DMS153 (cell line): Measurements from ENCODE around the gene PNMA8B.
"Not testable (repeated sequence)": the region's sequence is repeated elsewhere in the genome, so short reads cannot be mapped to it uniquely, and the experiment has no call there.

Experiments
- DNase-seq: peaks from one replicate; lab custom pipeline; 2025; lab: John Stamatoyannopoulos, UW

The PNMA8B gene, protein sequence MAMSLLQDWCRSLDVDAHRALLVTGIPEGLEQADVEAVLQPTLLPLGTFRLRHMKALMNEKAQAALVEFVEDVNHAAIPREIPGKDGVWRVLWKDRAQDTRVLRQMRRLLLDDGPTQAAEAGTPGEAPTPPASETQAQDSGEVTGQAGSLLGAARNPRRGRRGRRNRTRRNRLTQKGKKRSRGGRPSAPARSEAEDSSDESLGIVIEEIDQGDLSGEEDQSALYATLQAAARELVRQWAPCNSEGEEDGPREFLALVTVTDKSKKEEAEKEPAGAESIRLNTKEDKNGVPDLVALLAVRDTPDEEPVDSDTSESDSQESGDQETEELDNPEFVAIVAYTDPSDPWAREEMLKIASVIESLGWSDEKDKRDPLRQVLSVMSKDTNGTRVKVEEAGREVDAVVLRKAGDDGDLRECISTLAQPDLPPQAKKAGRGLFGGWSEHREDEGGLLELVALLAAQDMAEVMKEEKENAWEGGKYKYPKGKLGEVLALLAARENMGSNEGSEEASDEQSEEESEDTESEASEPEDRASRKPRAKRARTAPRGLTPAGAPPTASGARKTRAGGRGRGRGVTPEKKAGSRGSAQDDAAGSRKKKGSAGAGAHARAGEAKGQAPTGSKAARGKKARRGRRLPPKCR

DNA sequence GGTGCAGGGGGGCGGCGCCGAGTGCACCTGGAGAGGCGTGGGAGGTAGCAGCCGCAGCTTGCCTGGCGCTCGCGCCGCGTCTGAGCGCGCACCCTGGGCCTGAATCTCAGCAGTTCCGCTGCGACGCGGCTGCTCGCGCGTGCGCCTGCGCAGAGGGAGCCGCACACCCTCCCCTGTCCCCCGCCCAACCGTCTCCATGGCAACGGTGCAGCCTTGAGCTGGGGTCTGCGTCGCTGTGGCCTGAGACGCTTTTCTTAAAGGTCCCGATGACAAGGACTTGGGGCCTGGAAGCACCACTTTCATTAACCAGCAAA, at the start of gene PNMA8B:
Gene PNMA8B, minus strand, starts transcription at position 82 of the 314 bp plus-strand sequence. CDS start 402 bp downstream, outside the sequence.
- DNase-seq: peak; percentile 70

DNA sequence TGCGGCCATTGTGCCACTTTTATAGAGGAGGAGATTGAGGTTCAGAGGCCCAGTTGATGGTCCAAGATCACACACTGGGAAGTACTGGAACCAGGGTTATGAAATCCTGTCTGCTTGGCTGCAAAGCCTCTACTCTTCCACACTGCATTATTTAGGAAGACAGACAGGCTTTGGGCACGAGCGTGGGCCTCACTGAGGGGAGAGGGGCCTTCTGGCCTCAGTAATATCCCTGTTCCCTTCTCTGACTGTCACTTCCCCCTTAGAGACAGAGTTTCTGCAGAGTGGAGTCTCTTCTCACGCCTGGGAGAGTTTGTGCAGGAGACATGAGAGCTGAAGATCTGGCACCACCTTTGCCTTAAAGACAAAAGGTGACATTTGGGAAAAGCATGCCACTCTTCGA, 49.0 kb upstream of the PNMA8B start:
- DNase-seq: no peak

DNA sequence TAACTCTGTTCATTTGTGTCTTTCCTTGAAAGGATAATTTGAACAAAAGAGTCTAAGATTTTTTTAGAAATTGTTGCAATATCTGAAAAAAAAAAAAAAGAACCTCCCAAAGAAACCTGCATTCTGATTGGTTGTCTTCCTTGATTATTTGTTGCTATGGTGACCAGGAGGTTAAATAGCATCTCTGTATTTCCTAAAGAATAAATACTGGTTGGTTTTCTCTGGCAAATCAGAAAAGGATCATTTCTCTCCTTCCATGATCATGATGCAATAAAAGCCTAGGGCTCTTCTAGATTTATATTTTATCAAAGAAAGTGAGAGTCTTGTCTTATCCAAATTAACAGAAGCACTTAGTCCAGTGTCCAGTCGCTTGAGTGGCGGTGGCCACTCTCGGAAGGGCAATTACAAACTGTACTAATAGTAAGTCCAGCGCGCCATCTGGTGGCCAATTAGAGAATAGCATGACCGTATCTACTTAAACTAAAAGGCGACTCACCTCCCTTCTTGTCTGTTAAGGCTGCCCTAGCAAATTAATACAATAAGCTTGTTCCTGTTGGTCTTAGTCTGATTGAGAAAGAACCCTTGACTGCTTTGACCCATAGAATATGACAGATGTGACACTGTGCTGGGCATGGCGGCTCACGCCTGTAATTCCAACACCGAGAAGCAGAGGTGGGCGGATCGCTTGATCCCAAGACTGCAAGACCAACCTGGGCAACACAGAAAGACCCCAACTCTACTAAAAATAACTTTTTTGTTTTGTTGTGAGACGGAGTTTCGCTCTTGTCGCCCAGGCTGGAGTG, 47.0 kb upstream of the PNMA8B start:
- peak; percentile 59 for DNase-seq

DNA sequence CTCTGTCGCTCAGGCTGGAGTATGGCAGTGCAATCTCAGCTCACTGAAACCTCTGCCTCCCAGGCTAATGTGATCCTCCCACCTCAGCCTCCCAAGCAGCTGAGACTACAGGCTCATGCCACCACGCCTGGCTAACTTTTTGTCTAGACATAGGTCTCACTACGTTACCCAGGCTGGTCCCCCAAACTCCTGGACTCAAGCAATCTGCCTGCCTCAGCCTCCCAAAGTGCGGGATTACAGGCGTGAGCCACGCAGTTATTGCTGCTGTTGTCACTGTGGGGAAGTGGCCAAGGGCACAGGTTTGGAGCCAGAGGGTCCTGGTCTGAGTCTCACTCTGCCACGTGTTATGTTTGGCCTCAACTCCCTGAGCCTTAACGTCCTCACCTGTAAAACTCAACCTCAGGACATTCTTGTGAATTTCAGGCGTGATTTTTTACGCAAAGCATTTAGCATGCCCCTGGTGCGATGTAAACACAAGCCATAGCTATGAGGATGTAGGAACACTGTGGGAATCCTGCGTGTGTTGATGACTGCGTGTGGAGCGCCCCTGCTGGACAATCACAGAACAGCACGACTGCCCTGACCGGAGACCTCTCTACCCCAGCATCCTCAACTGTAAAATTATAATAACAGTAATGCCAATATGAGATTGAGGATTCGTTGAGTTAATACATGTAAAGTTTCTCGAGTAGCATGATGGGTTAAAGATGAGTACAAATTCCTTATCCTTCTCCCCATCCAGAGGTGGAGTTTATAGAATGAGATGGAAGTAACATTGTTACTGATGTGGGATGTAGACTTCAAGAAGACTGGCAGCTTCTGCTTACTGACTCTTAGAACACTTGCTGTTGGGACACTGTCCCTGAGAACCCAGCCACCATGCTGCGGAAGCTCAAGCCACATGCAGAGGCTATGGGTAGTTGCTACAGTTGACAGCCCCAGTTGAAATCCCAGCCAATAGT, 41.8 kb upstream of the PNMA8B start:
- DNase-seq: no peak

DNA sequence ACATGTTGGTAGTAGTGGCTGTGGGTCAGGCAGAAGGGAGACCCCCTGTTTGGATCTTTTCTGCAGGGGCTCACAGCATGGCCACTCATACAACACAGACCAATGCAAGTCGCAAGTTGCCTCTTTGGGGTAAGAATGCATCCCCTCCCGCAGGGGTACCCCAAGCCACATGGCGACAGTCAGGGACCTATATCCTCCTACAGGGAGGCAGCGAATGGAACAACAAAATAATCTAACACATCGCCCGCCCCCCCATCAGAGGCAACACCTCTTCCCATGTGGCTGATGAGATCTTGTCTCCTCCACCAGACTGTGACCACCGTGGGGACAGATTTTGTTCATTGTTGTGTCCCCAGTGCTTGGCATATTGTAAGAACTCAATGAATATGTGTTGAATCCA, 40.7 kb upstream of the PNMA8B start:
- DNase-seq: no peak

DNA sequence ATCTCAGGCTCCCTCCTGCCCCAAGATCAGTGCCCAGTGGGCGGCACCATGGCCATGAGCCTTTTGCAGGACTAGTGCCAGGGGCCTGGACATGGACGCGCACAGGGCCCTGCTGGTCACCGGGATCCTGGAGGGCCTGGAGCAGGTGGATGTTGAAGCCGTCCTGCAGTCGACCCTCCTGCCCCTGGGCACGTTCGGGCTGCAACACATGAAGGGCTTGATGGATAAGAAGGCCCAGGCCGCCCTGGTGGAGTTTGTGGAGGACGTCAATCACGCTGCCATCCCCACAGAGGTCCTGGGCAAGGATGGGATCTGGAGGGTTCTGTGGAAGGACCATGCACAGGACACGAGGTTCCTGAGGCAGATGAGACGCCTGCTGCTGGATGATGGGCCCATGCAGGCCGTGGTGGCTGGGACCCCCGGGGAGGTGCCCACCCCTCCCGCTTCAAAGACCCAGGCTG, 38.0 kb upstream of the PNMA8B start:
- no peak for DNase-seq

DNA sequence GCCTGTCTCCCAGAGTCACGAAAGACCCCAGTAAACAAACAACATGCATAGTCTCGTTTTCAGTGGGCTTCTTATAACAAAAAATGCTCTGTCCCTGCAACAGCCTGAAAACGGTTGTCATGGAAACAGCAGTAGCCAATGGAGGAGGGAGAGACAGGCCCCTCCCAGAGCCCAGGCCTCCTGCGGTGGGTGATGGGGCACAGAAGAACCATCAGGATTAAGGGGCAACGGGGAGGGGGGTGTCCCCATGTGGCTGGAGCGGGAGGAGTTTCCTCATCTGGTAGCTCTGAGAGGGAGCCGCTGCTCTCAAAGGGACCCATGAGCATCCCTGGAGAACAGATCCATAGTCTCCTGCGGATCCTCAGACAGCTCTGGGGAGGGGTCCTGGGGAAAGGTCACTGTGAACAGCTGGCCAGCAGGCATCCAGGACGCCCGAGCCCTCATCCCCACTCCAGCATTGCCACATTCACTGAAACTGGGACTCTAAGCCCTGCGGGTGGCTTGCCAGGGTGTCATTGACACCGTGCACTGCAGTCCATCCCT, 37.5 kb upstream of the PNMA8B start:
- no peak for DNase-seq

DNA sequence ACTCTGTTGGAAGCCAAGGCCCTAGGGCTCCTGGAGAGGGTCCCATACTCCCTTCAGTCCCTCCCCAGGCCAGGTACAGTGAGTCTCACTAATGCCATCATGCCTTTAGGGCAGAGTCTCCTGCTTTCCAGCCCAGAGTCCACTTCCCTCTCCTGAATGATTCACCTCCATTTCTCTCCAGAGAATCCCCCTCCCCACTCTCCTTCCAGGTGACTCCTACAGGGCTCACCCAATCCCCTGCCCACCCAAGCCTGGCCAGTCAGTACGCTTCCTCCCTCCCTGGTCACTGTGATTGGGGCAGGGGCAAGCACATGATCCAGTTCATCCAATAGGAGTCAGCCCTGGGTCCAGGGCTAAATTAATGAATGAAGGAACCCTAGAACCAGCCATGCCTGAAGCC, 35.0 kb upstream of the PNMA8B start:
- peak; percentile 68 for DNase-seq

DNA sequence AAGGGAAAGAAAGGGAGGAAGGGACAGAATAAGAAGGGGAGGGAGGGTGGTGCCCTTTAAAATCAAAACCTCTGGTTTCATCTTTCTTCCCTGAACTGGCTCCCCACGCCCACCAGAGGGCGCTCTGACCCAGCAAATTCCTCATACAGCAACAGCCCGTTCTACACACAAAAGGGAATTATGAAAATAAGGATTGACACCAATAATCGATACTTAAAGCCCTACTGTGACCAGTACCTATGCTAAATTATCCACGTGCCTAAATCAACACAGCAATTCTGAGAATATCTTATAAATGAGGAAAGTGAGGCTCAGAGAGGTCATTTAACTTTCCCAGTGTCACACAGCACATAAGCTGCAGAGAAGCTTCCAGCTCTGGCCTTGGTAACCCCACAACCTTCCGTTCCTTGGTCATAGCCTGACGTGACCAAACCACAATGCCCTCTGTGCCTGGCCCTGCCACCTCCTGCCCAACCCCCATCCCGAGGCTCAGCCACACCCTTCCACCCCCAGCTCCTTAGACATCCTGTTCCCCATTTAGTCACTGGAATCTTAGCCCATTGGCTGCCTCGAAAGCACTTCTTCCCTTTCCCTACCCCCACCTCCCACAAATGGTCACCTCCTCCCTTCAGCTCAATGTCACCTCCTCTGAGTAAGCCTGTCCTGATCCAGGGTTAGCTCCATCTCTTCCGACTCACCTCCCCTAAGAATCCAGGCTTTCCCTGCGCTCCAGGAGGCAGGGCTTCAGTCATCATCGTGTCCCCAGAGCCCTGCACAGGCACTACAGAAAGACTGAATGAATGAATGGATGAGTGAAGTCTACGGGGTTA, 34.2 kb upstream of the PNMA8B start:
- peak; percentile 16 for DNase-seq

DNA sequence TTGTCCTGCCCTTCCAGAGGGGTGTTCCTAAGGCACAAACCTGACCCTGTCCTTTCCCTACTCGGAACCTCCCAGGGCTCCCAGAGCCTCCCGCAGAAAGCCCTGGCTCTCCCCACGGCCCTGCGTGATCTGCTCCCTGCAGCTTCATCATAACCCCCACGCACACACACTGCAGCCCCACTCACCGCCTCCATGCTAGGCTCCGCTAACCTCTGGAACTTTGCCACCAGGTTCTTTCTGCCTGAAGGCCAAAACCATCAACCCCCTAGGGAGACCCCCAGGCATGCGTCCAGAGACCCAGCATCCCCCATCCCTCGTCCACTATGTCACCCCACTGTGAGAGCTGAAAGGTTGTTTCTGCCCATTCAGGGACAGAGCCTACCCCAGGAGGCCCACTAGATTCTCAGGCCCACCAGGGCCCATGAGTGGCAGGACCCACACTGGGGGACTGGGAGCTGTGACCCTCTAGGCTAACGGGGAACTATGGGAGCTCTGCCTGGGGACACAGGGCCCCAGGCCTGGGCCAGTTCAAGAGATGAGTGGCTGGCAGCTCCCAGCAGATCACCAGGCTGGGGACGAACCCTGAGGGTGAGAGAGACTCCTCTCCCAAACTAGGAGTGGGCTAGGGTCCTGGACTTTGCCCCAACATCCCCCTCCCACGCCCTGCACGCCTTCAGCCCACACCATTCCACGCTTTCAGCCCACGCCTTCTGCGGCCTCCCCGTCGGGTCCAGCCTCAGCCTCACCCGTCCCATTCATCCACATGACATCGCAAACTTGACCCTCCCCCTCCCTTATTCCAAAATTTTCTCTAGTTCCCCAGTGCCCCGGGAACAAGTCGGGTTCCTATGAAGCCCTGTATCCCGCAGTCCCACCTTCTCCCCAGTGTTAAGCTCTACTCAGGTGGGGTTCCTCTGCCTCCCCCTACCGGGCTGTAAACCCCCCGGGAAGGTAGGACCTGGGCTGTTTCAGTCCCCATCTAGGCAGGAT, 33.2 kb upstream of the PNMA8B start:
- no peak for DNase-seq

DNA sequence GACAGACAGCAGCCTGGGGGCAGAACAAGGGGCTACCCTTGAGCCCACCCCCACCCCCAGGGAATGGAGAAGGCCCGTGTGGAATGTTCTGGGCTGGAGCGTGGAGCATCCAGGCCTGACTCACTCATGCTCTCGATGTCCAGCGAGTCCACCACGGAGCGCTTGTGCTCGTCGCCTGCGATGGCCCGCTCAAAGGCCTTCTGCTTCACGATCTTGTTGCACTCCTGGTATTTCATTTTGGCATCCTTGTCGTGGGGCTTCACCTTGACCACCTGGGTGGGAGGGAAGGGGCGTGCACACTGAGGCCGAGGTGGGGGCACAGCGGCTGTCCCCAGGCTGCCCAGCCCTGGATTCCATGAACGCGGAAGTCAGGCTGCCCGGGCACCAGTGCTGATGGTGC, 31.1 kb upstream of the PNMA8B start:
- not testable (repeated sequence) for DNase-seq

DNA sequence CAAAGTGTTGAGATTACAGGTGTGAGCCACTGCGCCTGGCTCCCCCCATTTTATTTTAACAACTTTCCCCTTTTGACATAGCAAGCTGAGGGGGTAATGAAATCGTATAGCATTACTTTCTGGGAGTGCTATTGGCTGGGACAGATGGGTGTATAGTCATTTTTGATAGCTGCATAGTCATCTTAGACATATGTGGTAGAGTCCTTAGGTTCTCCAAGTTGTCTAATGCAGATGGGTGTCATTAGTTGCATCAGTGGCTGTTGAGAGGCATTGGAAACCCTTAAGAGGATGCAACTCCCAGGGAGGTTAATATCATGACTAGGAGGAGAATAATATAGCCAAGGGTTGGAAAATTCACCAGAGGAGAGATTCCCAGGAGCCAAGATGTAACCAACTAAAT, 28.6 kb upstream of the PNMA8B start:
- DNase-seq: no peak

DNA sequence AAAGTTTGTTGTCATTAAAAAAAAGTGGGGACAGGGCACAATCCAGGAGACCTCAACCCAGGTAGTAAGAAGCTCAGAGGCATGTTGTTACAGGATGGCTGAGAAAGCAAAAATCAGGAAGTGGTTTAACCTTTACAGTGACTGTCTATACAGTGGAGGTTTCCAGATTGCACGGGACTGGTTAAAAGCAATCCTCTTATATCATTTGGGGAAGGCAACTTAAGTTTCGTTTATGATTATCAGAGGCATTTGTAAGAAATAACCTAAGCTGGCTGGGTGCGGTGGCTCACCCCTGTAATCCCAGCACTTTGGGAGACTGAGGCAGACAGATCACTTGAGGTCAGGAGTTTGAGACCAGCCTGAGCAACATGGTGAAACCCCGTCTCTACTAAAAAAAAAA, 27.3 kb upstream of the PNMA8B start:
- not testable (repeated sequence) for DNase-seq

DNA sequence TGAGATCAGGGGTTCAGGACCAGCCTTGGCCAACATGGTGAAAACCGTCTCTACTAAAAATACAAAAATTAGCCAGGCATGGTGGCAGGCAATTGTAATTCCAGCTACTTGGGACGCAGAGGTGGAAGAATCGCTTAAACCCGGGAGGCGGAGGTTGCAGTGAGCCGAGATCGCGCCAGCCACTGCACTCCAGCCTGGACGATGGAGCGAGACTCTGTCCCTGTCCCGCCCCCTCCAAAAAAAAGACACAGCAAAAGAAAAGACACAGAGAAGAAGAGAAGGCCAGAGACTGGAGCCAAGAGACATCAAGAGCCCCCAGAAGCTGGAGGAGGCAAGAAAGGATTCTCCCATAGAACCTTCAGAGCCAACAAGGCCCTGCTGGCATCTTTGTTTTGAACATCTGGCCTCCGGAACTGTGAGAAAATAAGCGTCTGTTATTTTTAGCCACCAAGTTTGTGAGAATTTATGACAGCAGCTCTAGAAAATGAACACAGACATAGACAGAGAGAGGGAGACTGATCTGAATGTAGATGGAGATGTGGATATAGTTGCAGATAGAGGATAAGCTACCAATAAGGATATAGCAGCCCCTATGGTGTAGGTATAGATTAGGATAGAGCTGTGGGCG, 25.7 kb upstream of the PNMA8B start:
- DNase-seq: no peak

DNA sequence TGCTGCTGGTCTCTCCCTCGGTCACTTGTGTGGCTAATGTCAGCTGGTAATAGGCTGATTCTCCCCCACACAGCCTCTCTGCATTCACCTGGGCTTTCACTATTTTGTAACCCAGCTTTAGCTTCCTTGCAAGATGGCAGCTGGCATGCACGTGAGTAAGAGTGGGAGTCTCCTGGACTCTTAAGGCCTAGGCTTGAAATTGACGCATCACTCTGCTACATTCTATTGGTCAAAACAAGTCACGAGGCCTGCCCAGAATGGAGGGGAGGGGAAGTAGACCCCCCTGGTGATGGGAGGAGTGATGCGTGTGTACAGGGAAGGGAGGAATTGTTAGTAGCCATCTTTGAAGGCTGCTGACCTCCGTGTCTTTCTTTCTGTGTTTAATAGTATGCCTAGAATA, 24.9 kb upstream of the PNMA8B start:
- DNase-seq: no peak

DNA sequence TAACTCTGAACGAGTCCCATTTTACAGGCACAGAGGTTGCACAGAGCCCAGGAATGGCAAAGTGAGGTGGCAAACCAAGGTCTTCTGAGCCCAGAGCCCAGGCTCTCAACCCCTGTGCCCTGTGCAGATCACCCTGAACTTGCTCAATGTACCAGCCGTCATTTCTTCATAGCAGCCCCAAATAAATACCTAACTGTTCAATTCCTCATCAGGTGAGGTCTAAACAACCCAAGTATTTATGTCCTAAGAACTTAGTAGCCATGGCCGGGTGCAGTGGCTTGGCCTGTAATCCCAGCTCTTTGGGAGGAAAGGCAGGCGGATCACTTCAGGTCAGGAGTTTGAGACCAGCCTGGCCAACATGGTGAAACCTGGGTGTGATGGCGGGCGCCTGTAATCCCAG, 21.8 kb upstream of the PNMA8B start:
- no peak for DNase-seq

DNA sequence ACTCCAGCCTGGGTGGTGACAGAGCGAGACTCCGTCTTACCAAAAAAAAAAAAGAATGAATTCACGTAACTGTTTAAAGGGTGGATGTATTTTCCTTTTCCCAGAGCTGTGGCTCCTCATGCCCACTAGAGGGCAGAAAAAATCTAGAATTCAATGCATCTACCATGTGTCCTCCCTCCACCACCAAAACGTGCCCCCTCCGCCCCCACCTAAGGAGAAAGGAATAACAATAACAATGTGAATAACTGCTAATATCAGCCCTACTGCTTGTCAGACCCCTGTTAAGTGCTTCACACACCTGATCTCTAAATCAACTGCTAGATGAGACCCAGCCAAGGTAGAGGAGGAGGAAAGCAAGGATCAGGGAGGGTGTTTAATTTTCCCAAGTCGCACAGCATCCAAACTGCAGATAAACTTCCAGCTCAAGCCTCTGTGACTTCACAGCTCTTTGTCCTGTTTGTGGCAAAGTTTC, 20.2 kb upstream of the PNMA8B start:
- no peak for DNase-seq

DNA sequence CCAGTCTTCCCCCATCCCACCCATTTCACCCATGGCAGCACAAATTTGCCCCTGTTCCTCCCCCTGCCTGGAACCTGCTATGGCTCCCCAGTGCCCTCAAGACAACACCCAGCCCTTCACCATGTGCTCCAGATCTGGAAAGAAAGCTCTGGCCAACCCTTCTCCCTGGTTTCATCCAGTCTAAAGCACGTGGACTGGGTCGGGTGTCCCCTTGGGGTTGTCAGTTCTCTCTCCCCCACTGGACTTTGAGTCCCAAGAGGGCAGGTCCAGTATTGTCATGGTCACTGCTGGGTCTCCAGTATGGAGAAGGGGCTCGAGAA, 19.6 kb upstream of the PNMA8B start:
- no peak for DNase-seq
